Activated CD4-positive, CD25-positive, alpha-beta regulatory T cell (primary cell): ENCODE results near the gene INCENP.

Experiments used
- DNase-seq, 4 experiments: peaks; one replicate each; lab custom pipeline; 2025; lab: John Stamatoyannopoulos, UW

Gene INCENP

GRCh38 chr11:62124186-62125113 lies 639 bp downstream of the INCENP start:
- DNase-seq: no peak

GRCh38 chr11:62125316-62125715 lies 1.5 kb downstream of the INCENP start:
- DNase-seq: no peak

- no peak for DNase-seq
Observed at GRCh38 chr11:62125881-62126280, 2.1 kb downstream of the INCENP start.

GRCh38 chr11:62127426-62127825 lies 3.6 kb downstream of the INCENP start:
- DNase-seq: no peak

- DNase-seq: no peak
Observed at GRCh38 chr11:62127941-62128770, 4.3 kb downstream of the INCENP start.

GRCh38 chr11:62128835-62129234 lies 5.0 kb downstream of the INCENP start:
- DNase-seq: no peak

- DNase-seq: no peak
Observed at GRCh38 chr11:62129590-62130282, 5.9 kb downstream of the INCENP start.

GRCh38 chr11:62130283-62131169 lies 6.7 kb downstream of the INCENP start:
- DNase-seq: no peak

- DNase-seq: no peak
Observed at GRCh38 chr11:62131170-62131464, 7.3 kb downstream of the INCENP start.

GRCh38 chr11:62132191-62132590 lies 8.4 kb downstream of the INCENP start:
- no peak for DNase-seq

GRCh38 chr11:62132689-62133293 lies 9.0 kb downstream of the INCENP start:
- DNase-seq: no peak

GRCh38 chr11:62133328-62134065 lies 9.7 kb downstream of the INCENP start:
- no peak for DNase-seq

GRCh38 chr11:62137276-62137861 lies 13.6 kb downstream of the INCENP start:
- DNase-seq: no peak

- no peak for DNase-seq
Observed at GRCh38 chr11:62137881-62138629, 14.2 kb downstream of the INCENP start.

GRCh38 chr11:62138630-62139425 lies 15.0 kb downstream of the INCENP start:
- no peak for DNase-seq

GRCh38 chr11:62139526-62140303 lies 15.9 kb downstream of the INCENP start:
- DNase-seq: no peak

GRCh38 chr11:62140304-62141110 lies 16.7 kb downstream of the INCENP start:
- DNase-seq: no peak
